HG02884 (cell line): ENCODE measurements around the gene ANKS1B.
"Not testable (repeated sequence)": the region's sequence is repeated elsewhere in the genome, so short reads cannot be mapped to it uniquely, and the experiment has no call there.

ENCODE experiments used
- ATAC-seq: cut with Tn5 transposase; IDR thresholded peaks from one replicate; pipeline ENCODE4 v1.9.1; 2021; ENCODE audit warnings: mild to moderate bottlenecking, moderate library complexity; ENCODE audit not compliant: unreplicated experiment

Gene ANKS1B

GRCh38 chr12:98847242-98847641 lies 1137.5 kb downstream of the ANKS1B start:
- ATAC-seq = no peak

- ATAC-seq = no peak
These were observed 1138.8 kb downstream of the ANKS1B start for GRCh38 chr12:98845957-98846356.

GRCh38 chr12:98840325-98840724 lies 1144.4 kb downstream of the ANKS1B start:
- ATAC-seq = no peak

DNA sequence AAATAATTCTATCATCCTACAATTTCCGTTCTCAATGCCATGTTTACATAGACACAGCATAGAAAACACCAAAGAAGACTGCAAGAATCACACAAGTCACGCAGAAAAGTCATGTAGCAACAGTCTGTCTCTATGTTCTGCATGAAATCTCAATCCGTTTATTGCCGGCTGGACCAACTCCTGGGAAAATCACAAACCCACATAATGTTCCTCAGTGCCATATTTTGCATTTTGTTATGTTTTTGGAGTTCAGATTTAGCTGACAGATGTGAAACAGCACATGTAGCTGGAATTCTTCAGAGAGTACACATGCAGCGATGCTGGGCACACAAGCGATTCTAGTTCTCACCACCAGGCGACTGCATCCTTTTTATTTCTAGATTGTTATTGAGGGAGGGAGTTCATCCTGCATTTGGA lies 1146.5 kb downstream of the ANKS1B start:
- ATAC-seq = no peak

- ATAC-seq = not testable (repeated sequence)
These were observed 1147.5 kb downstream of the ANKS1B start for GRCh38 chr12:98837134-98837752.

DNA sequence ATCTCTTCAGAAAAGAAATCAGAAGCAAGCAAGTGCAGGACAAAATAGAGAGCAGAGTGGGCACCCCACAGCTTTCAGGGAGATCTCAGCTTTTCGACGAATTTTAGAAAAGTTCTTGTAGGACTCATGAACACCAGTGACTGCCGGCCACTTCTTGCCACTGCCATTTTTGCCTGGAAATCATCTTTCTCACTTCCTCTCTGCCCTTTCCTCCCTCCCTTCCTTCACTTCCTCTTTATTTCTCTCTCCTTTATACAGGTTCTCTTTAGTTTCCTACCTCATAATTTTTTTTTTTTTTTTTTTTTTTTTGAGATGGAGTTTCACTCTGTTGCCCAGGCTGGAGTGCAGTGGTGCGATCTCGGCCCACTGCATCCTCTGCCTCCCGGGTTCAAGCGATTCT lies 1154.1 kb downstream of the ANKS1B start:
- ATAC-seq = no peak

DNA sequence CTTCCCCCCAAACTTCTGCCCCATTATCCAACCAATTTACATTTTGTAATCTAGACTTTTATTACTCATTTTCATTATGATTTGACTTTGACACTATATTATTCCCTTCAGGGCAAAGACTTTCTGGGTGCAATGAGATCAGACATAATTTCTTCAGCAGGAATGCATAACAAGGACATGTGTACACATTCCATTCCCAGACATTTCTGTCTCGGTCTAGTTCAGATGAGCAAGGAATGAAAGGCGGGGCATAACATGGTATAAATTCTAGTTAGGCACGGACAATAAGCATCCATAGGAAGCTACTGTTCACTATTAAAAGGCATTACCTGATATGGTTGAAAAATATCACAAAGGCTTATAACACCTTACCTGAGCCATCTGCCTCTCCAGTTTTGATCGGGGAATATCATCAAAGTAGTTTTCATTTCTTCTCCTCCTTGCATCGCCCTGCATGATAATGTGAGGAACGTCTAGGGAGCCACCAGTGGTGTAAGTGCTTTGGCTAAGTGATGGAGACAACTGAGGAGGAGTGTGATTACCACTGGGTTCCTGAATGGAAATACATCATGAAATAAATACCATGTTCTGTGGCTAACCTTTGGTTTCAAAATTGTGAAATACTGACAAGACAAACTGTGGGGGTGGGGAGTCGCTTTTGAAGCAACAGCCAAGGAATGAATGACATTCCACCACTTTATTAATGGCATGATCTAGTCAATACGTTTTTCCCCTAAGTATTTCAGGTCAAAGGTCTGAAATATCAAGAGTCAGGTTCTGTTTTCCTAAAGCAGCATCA lies 1155.7 kb downstream of the ANKS1B start:
- ATAC-seq = no peak

GRCh38 chr12:98823012-98823411 lies 1161.7 kb downstream of the ANKS1B start:
- no peak for ATAC-seq

GRCh38 chr12:98821866-98822265 lies 1162.9 kb downstream of the ANKS1B start:
- ATAC-seq = no peak

GRCh38 chr12:98821232-98821631 lies 1163.5 kb downstream of the ANKS1B start:
- no peak for ATAC-seq

DNA sequence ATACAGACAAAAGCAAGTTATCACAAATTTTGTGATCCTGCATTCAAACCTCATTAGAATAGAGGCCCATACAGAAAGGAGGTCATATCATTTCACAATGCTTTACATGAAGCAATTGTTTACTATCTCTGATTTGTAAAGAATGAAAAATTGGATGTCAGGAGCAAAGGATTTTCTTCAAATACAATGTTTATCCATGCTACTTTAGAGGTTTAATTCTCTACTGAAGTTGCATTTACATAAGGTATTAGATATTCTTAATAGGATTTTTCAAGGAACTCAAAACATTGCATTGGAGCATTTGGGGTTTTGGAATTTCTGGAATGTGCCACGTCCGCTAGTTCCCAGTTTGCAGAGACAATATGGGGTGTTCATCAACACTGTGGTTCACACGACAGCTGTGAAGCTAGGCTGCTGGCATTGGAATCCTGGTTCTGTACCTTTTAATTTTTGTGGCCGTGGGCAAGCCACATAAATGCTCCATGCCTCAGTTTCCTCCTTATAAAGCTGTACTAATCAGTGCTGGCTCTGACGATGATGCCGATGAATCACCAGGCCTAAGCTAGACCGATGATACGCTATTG lies 1164.8 kb downstream of the ANKS1B start:
- ATAC-seq = no peak

GRCh38 chr12:98819071-98819470 lies 1165.7 kb downstream of the ANKS1B start:
- no peak for ATAC-seq

- ATAC-seq = no peak
These were observed 1166.5 kb downstream of the ANKS1B start for GRCh38 chr12:98818239-98818638.

GRCh38 chr12:98817742-98818141 lies 1167.0 kb downstream of the ANKS1B start:
- ATAC-seq = no peak

- no peak for ATAC-seq
These were observed 1168.0 kb downstream of the ANKS1B start for GRCh38 chr12:98816720-98817119.

DNA sequence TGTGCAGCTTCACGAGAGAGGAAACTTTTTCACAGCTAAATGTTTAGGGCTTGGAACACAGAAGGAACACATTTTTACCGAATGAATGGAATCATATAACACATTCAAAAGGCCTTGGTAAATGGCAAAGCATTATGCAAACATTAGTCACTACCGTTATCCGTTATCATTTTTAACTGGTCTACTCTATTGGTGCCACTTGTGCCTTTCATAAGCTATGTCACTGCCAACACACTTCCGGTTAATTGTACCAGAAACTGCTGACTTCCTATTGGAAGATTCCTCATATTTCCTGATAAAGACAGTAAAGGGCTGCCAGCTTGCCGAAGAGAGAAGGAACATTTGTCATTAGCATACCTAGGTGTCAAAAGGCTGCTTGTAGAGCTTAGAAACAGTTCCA lies 1170.5 kb downstream of the ANKS1B start:
- ATAC-seq = no peak

- ATAC-seq = no peak
These were observed 1172.5 kb downstream of the ANKS1B start for GRCh38 chr12:98812225-98812624.

GRCh38 chr12:98808243-98808875 lies 1176.4 kb downstream of the ANKS1B start:
- ATAC-seq = no peak

GRCh38 chr12:98807187-98807586 lies 1177.5 kb downstream of the ANKS1B start:
- no peak for ATAC-seq

- ATAC-seq = no peak
These were observed 1181.1 kb downstream of the ANKS1B start for GRCh38 chr12:98803468-98804209.

DNA sequence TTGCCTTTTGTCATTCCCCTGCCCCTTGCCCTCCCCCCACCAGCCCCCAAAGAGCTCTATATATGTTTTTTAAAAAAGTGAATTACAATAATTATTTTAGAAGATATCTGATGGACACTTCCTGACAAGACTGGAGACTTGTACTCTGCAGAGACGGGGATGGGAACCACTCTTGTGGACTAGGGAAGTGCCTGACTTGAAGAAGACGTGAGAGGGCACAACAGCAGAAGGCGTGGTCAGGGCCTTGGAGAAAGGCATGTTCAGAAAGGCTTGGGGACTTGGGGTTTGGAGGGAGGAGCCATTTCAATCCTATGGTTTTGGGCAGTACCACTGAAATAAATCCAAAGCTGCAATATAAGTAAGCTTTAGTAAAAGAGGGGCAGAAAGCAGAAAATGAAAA lies 1184.9 kb downstream of the ANKS1B start:
- ATAC-seq = no peak
